HL-60/S4 (cell line): ENCODE measurements around the gene PSMD5.

Source experiments
- in situ Hi-C: fragments of 300-500 bp; cut with MboI; formaldehyde crosslinking; loops from 2 replicates; pipeline ENCODE4 v1.14.3; 2022; ENCODE audit warnings: low sequenced_read_pairs

Gene PSMD5

DNA sequence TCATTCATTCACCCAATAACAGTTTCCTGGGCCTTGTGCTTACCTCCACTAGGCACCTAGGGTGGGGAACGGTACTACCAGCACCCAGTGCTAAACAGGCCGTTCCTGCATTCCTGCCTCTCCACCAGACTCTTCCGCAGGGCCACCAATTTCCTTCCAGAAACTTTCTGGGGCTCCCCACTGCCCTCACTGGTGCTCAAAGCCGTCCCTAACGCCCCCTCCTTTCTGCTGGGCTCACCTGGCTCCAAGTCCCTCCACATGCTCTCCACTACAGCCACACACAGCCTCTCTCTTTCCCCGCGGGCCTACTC, 32.9 kb upstream of the PSMD5 start:
- in situ Hi-C loops, result no loop called here

- in situ Hi-C loops, result no loop called here
Observed at GRCh38 chr9:120875195-120875565, 32.5 kb upstream of the PSMD5 start.

GRCh38 chr9:120874226-120875194, 31.8 kb upstream of the PSMD5 start:
- in situ Hi-C loops, result loop anchor here (5.0 kb wide), 1 partner anchor 63 kb away; no protein-coding TSS in a partner anchor

DNA sequence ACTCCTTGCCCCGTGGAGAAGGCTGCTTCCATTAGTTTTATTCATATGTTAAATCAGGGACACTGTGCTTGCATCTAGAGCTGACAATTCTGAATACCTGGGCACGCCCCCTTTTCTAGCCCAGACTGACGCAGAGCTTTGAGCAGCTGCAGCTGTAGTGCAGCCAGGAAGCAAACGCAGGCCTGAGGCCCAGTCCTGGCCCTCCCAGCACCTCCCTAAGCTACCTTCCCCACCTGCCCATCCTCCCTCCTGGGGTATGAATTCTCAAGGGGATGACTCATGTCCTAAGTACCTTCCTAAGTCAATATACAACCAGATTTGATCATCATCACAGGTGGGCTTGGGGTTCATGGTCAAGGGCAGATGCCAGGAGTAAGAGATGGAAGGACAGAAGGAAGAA, 30.8 kb upstream of the PSMD5 start:
- in situ Hi-C loops, result loop anchor here (5.0 kb wide), 1 partner anchor 64 kb away; no protein-coding TSS in a partner anchor

DNA sequence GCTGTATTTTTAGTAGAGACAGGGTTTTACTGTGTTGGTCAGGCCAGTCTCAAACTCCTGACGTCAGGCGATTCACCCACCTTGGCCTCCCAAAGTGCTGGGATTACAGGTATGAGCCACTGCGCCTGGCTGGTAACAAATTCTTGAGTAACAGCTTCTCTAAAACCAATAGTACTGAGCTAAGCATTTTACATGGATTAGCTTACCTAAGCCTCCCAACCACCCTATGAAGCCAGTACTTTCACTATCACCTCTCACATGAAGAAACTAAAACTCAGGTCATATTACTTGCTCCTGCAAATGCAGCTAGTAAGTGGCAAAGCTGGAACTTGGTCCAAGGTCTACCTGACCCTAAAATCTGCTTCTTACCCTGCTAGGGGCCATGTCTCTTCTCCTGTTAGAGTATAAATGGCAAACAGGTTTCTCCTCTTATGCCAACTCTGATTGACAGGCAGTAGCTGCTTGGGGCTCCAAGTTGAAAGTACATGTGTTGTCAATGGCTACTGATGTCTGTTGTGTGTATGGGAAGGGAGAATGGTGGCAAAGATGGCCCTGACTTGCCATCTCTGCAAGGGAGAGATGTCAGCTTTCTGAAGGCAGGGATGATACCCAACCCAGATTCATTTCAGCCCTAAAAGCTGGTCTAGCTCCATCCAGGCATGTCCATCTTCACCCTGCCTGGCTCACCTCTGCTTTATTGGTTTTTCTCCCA, 30.2 kb upstream of the PSMD5 start:
- in situ Hi-C loops, result loop anchor here (5.0 kb wide), 1 partner anchor 64 kb away; no protein-coding TSS in a partner anchor

- in situ Hi-C loops, result loop anchor here (5.0 kb wide), 1 partner anchor 67 kb away; no protein-coding TSS in a partner anchor
Observed at GRCh38 chr9:120870206-120870605, 27.5 kb upstream of the PSMD5 start.

- in situ Hi-C loops, result loop anchor here (5.0 kb wide), 1 partner anchor 68 kb away; no protein-coding TSS in a partner anchor
Observed at GRCh38 chr9:120869726-120870125, 27.0 kb upstream of the PSMD5 start.

GRCh38 chr9:120869360-120869687, 26.6 kb upstream of the PSMD5 start:
- in situ Hi-C loops, result no loop called here

DNA sequence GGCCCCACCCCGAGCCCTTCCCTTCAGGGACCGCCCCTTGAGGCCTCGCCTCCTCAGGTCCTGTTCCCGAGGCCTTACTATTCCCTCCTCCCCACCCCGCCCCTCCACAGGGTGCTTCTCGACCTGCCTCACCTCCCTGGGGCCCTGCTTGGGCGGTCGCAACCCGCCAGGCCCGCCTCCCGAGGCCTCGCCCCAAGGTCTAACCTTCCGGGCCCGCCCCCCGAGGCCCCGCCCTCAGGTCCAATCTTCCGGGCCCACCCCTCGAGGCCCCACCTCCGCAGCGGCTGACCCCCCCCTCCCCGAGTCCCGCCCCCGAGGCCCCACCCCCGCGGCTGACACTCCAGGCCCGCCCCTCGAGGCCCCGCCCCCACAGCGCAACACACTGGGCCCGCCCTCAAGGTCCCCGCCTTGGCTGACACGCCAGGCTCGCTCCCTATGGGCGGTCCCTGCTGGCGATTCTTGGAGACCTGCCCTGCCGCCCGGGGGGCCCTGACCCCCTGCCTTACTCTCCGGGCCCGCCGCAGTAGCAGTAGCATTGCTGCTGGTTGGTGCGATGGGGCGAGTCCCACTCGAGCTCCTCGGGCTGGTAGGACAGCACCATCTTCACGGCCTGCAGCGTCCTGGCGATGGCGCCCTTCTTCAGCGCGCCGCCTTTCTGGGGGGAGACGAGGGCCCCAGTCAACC, 26.1 kb upstream of the PSMD5 start:
- in situ Hi-C loops, result no loop called here

GRCh38 chr9:120868339-120868675, 25.6 kb upstream of the PSMD5 start:
- in situ Hi-C loops, result no loop called here

GRCh38 chr9:120867676-120868338, 25.1 kb upstream of the PSMD5 start:
- in situ Hi-C loops, result no loop called here

DNA sequence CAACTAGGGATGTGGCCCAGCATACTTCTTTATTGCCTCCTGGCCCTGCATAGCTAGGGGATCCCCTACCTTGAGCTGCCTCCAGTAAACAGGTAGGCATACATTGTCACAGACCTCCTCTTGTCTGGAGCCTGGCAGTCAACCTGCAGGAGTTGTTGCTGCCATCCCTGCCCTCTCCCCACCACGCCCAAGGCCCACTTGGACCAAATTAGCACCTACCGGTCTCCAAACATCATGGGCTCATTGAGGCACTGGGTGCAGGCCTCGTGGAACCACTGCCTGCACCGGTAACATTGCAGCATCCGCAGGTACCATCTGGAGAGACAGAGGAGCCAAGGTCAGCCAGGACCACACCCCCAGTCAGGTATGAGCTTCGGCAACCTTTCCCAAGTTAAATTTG, 23.9 kb upstream of the PSMD5 start:
- in situ Hi-C loops, result no loop called here

- in situ Hi-C loops, result no loop called here
Observed at GRCh38 chr9:120865809-120866208, 23.1 kb upstream of the PSMD5 start.

GRCh38 chr9:120865176-120865575, 22.5 kb upstream of the PSMD5 start:
- in situ Hi-C loops, result no loop called here

DNA sequence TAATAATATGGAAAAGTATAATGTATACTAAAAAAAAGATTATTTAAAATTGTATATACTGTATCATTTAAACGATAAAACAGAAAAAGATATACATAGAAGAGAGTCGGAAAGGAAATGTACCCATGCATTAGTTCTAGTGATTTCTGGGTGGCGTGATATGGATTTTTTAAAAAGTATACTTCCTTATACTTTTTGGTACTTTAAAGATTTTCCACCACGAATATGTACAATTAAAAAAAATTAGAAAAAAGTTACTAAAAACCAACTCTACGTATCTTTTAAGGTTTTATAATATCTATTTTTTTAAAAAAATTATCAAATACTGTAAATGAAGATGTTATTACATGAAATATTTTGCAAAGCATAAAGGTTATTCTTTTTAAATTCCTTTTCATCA, 22.0 kb upstream of the PSMD5 start:
- in situ Hi-C loops, result no loop called here

DNA sequence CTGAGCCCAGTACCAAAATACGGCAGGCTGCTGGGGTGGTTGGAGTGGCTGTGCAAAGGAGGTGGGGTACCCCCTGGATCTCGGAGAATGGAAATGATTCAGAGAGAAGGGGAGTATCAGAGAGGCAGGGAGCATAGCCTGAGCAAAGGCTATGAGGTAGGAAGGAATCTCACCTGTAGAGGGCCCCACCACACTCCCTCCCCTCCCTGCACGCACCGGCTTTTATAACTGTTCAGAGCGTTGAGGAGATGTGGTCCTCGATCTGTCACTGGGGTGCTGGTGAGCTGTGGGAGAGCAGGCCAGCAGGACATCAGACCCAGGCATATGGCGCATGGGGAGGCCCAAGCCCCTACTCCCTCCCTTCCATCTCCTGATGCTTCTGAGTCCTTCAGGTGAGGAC, 21.1 kb upstream of the PSMD5 start:
- in situ Hi-C loops, result no loop called here

GRCh38 chr9:120862452-120862851, 19.7 kb upstream of the PSMD5 start:
- in situ Hi-C loops, result no loop called here

DNA sequence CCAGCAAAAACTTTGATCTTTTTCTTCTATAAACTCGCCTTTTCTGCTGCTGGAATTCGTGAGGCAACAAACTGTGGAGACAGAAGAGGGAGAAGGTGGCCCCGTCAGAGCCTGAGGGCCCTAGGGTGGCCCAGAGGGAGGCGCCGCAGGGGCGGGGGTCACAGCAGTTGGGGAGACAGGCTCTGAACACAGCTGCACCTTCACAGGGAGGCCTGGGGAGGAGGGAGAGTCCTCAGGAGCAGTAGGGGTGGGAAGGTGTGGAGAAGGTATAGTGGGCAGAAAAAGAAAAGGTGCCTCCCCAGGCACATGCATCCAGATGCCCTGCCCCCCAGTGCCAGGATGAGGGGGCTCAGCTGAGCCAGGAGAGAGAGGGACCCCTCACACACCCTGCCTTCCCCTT, 19.2 kb upstream of the PSMD5 start:
- in situ Hi-C loops, result no loop called here

DNA sequence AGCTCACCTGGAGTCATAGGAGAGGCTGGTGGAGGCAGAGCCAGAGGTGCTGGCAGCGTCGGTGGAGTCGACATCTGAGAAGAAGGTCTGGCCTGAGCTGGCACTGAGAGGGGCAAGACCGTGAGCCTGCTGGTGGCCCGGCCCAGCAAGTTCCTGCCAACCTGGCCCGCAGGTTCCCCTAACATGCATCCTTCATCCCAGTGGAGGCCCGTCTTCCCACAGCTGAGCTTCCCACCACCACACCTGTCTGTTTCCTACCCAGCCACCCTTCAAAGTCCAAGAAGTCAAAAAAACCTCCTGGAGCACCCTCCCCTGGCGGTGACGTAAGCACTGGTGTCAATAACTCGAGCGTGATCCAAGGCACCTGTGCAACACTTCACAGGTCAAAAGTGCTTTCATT, 17.4 kb upstream of the PSMD5 start:
- in situ Hi-C loops, result no loop called here

GRCh38 chr9:120859361-120859760, 16.6 kb upstream of the PSMD5 start:
- in situ Hi-C loops, result no loop called here

DNA sequence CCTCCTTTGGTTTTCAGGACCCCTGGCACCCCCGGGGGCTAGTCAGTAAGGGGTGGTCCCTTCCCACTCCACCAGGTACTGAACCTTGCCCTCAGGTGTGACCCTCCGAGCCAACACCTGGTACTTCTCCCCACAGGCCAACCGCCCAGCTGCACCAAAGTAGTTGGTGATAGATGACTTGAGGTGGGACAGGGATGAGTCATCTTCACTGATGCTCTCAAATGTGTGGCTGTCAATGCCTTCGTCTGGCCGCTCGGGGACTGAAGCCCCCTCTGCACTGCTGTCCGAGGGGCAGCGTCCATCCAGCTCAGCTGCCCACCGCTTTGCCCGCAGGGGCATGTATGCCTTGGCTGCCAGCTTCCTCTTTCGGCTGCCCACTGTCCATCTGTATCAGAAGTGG, 15.2 kb upstream of the PSMD5 start:
- in situ Hi-C loops, result no loop called here
